Measurements from ENCODE around the gene SLC25A34.

SLC25A34 gene

GRCh38 chr1:15734901-15735300, 1.2 kb upstream of the SLC25A34 start:
- DNase-seq, result no peak

- no peak for DNase-seq
Measured at GRCh38 chr1:15735304-15736037, 587 bp upstream of the SLC25A34 start.

GRCh38 chr1:15736892-15737261, 819 bp downstream of the SLC25A34 start:
- no peak for DNase-seq

- DNase-seq, result no peak
Measured at GRCh38 chr1:15737324-15738319, 1.6 kb downstream of the SLC25A34 start.

- DNase-seq, result no peak
Measured at GRCh38 chr1:15738416-15739113, 2.5 kb downstream of the SLC25A34 start.

GRCh38 chr1:15739259-15739658, 3.2 kb downstream of the SLC25A34 start:
- DNase-seq, result no peak

- DNase-seq, result no peak
Measured at GRCh38 chr1:15739745-15740144, 3.7 kb downstream of the SLC25A34 start.

- peak; percentile 83 for DNase-seq
Measured at GRCh38 chr1:15740924-15741850, 5.1 kb downstream of the SLC25A34 start.

GRCh38 chr1:15742339-15742801, 6.3 kb downstream of the SLC25A34 start, which contains the start of gene TMEM82:
TSS of gene TMEM82 (plus strand) at chr1:15742499. CDS start at chr1:15742560, 61 bp downstream.
- DNase-seq, result no peak

- DNase-seq, result no peak
Measured at GRCh38 chr1:15744122-15744679, 8.1 kb downstream of the SLC25A34 start.

GRCh38 chr1:15747378-15747777, 11.3 kb downstream of the SLC25A34 start:
- DNase-seq, result no peak

- DNase-seq, result no peak
Measured at GRCh38 chr1:15748264-15748663, 12.2 kb downstream of the SLC25A34 start.

GRCh38 chr1:15748690-15749398, 12.8 kb downstream of the SLC25A34 start:
- no peak for DNase-seq

GRCh38 chr1:15749399-15750291, 13.6 kb downstream of the SLC25A34 start:
- no peak for DNase-seq

GRCh38 chr1:15750924-15751323, 14.9 kb downstream of the SLC25A34 start:
- no peak for DNase-seq

GRCh38 chr1:15751717-15752116, 15.7 kb downstream of the SLC25A34 start:
- DNase-seq, result no peak

GRCh38 chr1:15753776-15754175, 17.7 kb downstream of the SLC25A34 start:
- no peak for DNase-seq

GRCh38 chr1:15755021-15755645, 19.1 kb downstream of the SLC25A34 start:
- DNase-seq, result no peak

GRCh38 chr1:15755646-15756040, 19.6 kb downstream of the SLC25A34 start:
- no peak for DNase-seq
